GM19324 (cell line): Measurements from ENCODE around the gene LARP4B.

Experiments
- ATAC-seq: cut with Tn5 transposase; IDR thresholded peaks from one replicate; pipeline ENCODE4 v1.9.1; 2021; ENCODE audit warnings: mild to moderate bottlenecking, moderate library complexity; ENCODE audit not compliant: unreplicated experiment, low FRiP score

The LARP4B gene

DNA sequence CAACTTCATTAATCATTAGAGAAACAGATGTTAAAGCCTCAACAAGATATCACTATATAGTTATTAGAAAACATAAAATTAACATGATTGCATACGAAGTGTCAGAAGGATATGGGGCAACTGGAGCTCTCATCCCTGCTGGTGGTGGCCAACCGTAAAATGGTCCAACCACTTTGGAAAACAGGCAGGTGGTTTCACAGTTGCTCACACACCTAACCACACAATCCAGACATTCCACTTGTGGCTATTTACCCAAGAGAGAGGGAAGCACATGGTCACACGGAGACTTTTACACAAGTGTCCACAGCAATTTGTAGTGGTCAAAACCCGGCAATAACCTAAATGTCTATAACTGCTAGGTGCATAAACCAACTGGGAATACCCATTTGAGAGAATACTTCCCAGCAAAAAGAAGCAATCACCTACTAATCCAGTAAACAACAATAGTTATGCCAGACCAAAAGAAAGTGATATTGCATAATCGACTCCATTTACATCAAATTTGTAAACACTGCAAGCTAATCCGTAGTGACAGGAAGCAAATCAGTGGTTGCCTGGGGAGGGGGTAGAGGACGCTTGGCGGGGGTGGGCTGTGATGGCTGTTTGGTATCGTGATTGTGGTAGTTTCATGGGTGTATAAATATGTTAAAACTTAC, 91.8 kb downstream of the LARP4B start:
- no peak for ATAC-seq

DNA sequence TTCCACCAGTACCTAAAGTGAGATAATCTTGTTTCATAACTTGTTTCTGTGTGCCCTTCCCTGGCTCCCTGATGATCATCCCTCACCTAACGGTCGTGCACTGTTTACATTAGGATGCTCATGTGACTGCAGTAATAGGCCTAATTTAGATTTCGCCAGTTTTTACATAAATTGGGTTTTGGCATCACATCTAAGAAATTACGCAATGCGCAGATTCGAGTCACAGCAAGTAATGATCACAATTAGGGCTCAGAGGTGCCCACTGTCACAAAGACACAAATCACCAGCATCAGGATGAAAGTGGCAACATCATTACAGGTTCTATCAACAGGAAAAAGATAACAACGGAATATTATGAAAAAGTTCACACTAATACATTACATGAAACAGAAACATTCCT, 94.7 kb downstream of the LARP4B start:
- no peak for ATAC-seq

DNA sequence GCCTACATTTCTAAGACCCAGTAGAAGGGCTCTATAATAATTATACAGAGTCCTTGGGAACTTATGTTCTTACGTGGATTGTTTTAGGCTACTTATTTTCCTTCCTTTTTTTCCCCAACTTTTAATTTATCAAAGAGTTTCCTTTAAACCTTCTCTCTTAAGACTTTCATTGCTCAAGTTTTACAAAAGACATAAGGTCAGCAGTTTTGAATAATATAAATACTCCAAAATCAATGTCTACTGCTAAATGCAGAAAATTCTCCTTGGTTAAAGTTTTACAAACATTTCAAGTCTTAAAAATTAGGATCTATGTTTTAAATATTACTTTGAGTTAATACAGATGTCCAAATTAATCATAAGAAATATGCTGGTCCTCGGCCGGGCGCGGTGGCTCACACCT, 97.0 kb downstream of the LARP4B start:
- no peak for ATAC-seq

DNA sequence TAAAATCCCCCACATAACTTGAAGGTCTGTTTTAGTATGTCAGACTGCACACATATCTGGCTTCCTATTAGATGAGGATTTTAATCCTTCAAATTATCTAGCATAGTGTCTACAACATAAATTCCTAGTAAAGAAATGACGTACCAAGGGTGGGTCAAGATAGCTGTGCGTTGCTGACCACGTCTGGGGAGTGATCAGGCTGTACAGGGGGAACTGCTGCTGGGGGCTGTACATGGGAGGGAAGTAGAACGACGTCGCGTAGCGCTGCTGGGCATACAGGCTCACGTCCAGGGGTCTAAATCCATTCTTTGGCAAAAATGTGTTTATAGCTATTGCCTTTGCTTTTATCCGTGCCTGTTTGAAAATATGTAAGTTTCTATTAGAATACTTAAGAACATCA, 102.3 kb downstream of the LARP4B start:
- no peak for ATAC-seq

DNA sequence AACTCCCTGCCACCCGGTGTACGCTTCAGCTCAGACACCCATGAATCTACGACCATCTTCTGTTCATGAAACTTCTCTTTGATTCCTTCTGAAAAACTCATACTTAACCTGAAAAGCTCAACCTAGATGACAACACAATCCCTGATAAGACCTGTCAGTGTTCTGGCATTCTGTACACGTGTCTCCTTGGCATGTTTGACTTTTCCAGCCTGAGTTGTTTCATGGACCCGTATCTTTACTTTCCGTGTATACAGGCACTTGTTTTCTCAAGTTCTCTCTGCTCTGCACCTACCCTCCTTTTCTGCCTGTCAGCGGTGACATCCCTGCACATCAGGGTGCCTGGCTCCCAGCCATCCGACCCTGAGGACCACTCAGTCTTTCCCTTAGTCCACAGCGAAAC, 103.3 kb downstream of the LARP4B start:
- ATAC-seq = no peak

DNA sequence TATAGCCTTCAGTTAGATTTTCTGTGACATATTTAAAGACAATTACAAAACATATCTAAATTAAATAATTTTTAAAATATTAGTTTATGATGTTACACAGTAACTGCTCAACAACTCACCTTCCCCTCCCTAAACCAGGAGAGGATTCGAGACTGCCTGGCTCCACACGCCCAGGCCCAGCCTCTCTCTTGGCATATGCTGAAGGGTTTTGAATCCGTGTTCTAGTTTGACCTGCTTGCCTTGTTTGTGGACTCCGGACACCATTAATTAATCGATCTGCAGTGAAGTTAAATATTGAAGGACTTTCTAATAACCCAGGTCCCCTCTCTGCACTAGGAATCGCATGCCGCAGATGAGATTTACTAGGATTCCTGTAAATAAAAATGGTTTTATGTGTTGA, 106.6 kb downstream of the LARP4B start:
- no peak for ATAC-seq

DNA sequence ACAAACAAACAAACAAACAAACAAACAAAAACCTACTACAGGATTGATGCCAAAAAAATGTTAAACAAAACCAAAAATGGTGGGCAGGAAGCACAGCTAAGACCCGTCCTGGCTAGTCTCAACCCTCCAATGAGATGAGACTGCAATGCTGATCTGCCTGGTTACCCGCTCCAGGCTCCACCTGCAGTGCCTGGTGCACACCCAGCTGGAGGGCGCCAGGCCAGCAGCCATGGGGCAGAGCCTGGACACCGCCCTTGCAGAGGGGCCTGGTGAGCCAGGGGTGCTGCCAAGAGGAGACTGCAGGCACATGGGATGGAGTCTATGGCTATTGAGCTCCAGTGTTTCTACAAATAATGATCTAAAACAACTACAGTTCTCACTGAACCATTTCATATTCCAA, 107.0 kb downstream of the LARP4B start:
- ATAC-seq = no peak

DNA sequence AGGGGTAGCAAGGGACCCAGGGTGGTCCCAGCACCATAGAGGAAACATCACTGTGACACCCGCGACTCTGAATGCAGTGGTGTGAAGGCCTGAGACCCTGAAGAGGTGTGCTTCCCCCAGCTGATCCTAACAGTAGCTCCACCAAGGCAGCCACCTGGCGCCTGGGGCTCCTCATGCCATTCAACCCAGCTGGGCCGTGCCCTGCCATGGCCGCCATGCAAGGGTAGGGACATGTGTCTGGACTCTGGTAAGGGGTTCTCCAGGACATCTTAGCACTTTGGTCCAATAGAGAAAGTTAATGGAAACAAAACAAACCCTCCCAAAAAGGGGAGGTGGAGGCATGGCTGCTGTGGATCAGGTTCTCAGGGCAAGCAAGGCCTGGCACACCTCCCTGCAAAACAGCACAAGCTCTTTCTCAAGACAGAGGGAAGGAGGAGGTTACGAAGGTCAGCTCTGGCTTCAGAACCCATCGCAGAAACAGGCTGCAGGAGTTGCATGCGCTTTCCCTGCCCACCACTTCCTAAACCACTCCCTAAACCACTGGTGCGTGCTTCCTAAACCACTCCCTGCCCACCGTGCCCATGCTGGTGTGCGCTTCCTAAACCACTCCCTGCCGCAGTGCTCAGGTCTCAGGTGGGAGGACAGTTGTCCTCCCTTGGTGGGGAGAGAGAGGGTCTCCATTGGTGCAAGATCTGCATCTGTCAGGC, 108.7 kb downstream of the LARP4B start:
- no peak for ATAC-seq

DNA sequence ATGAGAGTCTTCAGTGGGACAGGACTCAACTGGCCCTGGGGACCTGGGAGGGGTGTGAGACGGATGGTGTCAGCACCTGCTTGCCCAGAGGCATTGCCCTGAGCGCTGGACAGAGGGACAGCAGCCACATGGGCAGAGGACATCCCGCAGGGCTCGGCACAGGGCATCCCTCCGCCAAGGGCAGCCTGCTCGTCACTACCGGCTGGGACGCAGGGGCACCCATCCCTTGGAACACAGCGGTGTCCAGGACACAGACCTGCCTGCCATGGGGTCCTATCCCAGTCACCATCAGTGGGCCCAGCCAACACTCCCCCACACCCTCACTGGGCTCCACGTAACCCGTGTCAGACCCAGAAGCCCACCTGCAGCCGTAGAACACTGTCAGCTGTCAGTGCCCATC, 109.3 kb downstream of the LARP4B start:
- no peak for ATAC-seq

DNA sequence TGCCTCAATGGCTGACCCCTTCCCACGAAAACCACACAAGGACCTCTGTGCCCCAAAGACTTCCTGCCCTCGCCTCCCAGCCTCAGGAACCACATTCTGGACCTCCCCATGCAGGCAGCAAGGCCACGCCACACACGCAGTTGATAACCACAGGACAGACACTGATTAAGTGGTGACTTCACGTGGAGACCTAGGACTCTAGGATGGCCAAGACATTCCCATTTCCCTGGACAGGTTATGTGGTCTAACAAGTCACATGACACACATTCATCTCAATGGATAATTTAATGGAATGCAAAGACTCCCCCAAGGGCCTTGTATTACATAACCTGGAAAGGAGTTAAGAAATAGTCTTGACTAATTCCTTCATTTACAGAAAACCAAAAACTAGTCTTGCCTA, 110.2 kb downstream of the LARP4B start:
- ATAC-seq = no peak

DNA sequence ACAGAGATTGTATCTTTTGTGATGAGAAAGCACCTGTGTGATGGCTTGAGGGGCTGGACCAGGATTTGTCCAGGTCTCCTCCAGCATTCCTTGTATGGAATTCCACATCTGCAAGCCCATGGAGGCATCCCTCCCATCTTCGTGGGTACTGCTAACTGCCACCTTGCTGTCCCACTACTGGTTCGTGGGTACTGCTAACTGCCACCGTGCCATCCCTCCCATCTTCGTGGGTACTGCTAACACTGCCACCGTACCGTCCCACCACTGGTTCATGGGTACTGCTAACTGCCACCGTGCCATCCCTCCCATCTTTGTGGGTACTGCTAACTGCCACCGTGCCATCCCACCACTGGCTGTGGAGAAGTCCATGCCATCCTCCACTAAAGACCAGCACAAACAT, 111.7 kb downstream of the LARP4B start:
- ATAC-seq = no peak

DNA sequence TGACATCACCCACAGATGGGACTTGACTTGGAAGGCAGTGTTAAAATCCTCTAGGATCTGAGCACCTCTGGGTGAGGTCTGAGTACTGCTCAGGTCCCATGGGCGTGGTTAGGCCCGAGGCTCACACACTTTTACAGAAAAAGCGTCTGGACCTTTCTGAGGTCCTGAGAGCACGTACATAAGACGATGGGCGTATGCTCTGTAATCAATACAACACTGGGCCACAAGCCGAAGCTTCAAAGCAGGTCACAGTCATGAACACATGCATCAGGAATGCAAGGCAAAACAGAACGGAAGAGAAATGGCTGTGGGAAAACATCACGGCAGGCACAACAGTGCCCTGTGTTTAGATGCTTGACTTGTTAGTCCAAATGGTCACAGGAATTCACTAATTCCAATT, 112.2 kb downstream of the LARP4B start:
- no peak for ATAC-seq

DNA sequence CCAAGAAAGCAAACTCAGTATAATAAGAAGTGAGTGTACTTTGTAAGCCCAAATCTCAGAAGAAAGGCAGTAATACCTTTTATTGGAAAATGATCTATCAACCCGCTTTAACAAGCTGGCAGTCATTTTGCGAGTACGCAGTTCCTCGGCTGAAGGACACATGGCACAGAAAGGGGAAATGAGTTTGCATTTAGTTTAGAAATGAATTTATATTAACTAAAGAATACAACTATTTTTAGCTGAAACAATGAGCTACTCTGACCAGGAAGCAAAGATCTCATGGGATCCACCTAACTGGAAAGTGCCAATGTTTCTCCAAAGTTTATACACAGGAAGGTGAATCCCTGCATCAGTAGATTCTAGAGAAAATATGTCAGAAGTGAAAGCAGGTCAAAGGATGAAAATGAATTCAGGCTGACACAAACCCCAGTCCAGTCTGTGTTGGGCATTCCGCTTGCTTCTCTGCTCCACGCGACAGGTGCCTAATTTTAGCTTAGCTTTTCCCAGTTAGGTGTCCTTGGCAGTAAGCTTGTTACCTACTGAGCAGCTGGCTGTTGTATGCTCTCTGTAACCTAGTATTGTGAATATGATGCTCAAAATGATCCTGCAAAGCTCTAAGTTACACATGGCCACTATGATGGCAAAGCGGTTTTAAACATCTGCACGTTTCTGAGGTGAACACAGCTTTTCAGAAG, 112.8 kb downstream of the LARP4B start:
- no peak for ATAC-seq

DNA sequence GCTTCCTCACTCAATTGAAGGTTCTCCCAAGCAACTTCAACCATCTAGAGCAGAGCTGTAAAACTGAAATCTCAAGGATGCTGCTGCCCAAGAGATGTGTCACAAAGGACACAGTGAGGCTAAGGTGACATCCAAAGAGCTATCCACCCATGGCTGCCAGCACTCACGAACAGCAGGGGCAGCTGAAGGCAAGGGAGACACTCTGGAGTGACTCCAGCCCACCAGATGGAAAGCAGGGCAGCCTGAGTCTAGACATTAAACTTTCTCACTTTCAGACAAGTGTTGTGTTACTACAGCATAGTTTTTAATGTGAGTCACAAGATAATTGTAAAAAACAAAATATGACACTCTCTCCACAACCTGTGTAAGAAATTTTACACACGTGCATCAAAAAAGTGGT, 113.5 kb downstream of the LARP4B start:
- no peak for ATAC-seq

DNA sequence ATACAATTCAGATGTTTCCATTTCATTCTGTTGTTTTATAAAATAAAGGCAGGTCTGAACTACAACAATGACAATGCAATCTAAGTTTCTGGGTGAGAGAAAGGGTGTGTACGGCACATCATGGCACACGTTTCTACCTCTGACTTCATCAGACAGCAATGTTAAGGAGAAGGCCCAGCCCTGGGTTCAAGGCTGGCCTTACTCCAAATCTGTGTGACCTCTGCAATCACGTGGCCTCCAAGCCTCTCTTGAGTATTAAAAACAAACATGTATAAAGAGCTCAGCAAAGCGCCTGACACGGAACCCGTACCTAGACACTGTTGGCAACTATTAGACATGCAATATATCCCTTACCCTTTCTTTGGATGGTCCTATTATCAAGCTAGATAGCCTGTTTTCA, 114.1 kb downstream of the LARP4B start:
- no peak for ATAC-seq

DNA sequence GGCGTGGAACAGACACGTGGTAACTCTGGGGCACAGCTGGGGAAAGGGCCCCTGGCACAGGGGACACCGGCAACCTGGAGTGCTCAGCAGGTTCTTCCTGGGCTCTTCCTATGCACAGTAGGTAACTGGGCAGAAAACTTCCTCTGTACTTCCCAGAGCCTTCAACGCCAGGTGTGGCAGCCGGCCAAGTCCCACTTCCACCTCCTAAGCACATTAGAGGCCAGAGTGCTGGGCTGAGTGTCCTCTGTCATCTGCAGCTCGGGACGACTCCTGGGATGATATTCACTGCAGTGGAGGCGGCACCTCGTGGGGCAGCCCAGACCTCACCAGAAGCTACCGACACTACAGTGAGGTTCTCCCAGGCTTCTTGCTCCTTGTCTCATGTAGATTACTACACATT, 114.5 kb downstream of the LARP4B start:
- ATAC-seq = no peak

DNA sequence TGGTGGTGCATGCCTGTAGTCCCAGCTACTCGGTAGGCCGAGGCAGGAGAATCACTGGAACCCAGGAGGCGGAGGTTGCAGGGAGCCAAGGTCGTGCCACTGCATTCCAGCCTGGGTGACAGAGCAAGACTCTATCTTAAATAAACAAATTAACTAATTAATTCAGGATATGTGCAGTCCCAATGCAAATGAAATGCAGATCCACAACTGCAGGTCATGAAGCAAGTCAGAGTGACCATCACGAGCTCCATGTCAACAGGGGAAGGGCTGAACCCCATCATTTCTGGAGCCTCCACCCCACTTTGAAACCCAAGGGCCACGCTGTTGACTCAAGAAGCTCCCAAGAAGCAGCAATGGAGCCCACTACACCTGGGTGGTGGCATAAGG, 115.4 kb downstream of the LARP4B start:
- no peak for ATAC-seq

DNA sequence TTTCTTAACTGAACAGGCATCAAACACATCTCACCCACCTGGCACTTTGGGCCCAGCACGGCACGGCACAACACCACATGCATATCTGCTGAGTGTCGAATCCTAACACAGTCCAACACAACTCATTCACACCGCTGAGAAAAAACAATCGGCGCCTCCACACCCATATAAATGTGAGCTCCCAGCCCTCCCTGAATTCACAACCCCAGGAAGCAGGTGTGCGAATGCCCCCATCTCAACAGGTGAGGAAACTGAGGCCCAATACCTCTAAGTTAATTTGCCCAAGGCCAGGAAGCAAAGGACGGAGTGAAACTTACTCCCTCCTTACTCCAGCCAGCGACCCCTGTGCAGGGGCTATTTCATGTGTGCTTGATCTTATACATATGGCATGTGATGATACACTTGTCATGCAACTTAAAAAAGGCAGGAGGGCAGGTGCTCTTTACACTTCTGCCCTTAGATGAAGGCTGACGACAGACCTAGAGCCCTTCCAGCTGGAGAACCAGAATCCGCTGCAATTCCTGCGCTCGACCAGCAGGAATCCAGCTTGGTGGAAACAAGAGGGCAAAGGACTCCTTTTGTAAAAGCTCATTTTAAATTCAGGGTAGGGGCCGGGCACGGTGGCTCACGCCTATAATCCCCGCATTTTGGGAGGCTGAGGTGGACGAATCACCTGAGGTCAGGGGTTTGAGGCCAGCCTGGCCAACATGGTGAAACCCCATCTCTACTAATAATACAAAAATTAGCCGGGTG, 116.0 kb downstream of the LARP4B start:
- ATAC-seq = no peak

DNA sequence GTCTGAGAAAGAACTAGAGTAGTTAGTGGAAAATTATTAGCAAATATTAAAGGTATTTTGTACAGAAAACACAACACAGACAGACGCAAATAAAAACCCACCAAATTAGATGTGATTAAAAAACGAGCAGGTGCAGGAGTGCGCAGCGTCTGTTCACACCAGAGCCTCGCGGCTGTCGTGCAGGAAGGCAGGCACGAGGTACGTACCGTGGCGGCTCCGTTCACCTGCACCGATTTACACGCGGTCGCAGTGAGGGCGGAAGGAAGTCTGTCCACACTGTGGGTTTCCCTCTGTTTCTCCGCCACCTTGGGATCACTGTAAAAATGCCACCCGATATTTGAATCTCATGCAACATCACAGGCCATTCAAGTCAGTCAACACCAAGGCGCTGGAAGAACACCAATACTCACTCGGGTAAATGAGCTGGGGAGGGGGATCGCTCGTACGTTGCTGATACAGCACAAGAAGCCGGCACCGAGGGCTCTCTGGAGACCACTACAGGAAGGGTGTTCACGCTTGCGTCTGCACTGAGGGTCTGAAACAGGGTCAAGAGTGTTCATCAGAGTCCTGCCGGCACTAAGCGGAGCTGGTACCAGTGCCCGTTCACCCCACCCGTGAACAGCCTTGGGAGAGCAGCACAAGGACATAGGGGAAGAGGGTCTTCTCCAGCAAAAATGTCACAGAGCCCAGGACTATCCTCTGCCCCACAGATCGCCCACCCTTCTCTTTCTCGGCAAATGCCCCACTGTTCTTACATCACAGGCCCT, 116.8 kb downstream of the LARP4B start:
- no peak for ATAC-seq

DNA sequence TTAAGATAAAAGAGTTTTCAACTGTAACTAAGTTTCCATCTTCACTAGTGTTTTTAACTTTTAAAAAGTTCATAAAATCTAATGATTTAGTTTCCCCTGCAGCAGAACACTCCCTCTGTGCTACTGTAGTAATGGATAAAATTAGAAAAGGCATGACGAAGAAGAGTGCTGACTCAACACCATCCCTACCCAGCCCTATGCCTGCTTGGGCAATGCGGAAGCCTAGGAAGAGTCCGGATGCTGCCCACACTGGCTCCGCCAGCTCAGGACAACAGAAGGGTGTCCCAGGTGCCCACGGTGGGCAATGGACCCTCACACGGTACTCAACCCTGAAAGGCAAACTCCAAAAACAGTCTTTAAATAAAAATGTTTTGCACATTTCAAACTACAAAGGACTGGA, 118.2 kb downstream of the LARP4B start:
- ATAC-seq = no peak

DNA sequence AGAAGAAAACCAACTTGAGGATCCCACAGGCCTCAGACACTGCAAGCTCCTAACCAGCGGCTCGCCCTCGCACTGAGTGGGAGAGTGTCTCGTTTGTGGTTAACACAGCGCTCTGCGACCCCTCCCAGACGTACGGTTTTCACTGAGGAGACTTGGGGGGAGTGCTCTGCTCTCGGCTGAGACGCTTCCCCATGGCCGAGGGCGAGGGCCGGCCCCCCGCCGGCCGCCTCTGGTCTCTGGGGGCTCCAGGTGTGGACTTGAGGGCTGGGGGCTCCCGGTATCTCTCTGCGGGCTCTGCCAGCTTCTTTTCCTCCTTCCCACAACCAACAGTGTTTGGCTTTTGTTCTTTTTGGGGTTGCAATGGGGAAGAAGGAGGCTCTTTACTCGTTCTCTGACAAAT, 118.7 kb downstream of the LARP4B start:
- no peak for ATAC-seq
